HTR-8/SVneo (cell line): ENCODE results near the gene VAMP2.

Experiments used
- DNase-seq: peaks from one replicate; pipeline ENCODE4 v3.0.0; 2011; ENCODE audit warnings: low spot score, mixed read lengths; ENCODE audit not compliant: insufficient read length
- FAIRE-seq: peaks from 2 replicates; lab custom pipeline; 2011; peaks lifted over from hg19 to GRCh38; lab: Jason Lieb, UNC

Gene VAMP2, protein sequence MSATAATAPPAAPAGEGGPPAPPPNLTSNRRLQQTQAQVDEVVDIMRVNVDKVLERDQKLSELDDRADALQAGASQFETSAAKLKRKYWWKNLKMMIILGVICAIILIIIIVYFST

DNA sequence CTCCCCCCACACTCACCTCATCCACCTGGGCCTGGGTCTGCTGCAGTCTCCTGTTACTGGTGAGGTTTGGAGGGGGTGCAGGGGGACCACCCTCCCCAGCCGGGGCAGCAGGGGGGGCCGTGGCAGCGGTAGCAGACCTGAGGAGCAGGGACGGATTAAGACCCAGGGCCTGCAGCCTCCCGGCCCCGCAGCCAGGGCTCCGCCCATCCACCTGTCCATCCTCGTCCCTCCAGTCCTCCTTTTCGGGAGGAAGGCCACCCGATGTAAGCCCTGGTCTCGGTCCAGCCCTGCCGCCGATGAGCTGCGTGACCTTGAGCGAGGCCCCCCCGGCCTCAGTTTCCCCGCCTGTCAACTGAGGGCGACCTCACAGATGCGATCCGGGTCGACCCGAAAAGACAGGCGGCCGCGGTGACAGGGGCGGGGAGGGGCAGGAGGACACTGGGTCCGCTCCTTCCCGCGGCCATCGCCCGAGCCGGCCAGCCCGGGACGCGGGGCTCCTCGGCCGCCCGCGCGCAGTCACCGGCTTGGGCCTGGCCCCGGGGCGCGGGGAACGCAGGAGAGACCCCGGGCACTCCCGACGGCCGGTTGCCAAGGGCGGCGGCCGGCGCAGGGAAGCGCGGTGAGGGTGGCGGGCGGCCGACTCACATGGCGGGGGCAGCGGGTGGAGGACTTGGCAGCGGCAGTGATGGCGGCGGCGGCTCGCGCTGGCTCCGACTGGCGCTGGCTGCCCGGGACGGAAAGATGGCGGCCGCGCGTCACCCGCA, at the start of gene VAMP2:
Gene VAMP2 (minus strand): TSS at position 716 of the 764 bp plus-strand sequence. CDS start 69 bp downstream, at position 647.
- DNase-seq (no peak), FAIRE-seq (peak; percentile 88)

DNA sequence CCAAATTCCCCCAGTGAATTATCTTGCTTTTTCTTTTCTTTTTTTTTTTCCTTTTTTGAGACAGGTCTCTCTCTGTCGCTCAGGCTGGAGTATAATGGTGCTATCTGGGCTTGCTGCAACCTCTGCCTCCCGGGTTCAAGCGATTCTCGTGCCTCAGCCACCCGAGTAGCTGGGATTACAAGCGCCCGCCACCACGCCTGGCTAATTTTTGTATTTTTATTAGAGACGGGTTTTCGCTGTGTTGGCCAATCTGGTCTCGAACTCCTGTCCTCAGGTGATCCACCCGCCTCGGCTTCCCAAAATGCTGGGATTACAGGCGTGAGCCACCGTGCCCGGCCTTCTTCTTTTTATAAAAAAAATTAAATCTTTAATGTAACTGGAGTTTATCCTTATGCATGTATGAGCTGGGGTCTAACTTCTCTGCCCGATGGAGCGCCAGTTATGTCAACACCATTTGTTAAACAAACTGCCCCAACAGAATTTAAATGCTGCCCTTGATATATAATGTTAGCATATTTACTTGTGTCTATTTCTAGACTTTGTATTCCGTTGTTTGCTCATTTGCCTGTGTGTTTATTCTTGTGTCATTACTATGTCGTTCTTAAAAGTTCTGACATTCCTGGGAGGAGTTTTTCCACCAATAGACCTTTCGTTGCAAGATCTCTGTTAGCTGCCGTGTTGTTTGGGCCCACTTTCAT, 48.2 kb upstream of the VAMP2 start:
- DNase-seq, result no peak
- FAIRE-seq, result no peak

DNA sequence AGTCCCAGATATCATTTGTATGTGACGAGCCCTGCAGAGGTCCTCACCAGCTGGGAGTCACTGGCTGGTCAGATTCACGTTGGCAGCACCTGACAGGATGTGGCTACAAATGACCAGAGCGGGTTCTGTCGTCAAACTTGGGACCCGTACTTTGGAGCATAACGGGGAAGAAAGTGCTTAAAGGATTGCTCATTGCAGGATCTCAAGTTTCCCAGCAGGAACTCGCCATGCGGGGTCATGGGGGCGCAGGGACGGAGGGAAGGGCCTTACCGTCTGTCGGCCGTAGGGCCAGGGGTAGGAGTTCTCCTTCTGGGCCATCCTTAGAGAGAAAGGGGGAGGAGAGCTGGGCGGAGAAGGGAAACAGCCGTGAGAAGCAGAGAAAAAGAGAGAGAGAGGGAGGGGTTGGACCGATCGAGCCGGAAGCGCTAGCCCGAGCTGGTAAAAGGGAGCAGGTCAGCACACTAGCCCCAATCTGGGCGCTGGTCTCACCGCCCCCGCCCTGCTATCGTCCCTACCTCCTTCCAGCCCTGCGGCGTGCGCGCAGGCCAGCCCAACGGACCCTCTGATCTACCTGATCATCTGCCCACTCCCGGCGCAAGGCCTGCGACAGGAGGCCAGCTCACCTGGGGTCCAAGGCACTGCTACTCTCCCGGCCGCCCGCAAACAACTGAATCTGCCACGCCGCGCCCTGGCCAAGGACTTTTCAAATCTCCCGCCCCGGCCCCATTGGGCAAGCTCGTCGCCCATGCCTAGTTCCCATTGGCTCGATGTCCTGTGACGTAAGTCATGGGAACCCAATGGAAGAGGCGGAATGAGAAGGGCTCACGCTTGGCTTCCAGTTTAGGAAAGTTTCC, 47.4 kb upstream of the VAMP2 start, which contains the start of gene AURKB:
Gene AURKB (minus strand): TSS at position 669 of the 854 bp plus-strand sequence. CDS start 351 bp downstream, at position 318.
- peak; percentile 98 for DNase-seq
- peak; percentile 73 for FAIRE-seq

DNA sequence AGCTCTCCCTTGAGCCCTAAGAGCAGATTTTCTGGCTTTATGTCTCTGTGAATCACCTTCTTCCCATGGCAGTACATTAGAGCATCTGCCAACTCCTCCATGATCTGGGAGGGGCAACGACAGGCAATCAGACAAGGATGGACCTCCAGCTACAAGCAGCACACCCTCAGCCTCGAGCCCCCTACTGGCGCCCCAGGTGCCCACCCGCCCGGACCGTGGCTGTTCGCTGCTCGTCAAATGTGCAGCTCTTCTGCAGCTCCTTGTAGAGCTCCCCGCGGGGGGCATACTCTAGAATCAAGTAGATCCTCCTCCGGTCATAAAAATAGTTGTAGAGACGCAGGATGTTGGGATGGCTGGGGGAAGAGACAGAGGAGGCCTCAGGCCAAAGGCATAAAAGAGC, 43.8 kb upstream of the VAMP2 start:
- DNase-seq (no peak), FAIRE-seq (no peak)

DNA sequence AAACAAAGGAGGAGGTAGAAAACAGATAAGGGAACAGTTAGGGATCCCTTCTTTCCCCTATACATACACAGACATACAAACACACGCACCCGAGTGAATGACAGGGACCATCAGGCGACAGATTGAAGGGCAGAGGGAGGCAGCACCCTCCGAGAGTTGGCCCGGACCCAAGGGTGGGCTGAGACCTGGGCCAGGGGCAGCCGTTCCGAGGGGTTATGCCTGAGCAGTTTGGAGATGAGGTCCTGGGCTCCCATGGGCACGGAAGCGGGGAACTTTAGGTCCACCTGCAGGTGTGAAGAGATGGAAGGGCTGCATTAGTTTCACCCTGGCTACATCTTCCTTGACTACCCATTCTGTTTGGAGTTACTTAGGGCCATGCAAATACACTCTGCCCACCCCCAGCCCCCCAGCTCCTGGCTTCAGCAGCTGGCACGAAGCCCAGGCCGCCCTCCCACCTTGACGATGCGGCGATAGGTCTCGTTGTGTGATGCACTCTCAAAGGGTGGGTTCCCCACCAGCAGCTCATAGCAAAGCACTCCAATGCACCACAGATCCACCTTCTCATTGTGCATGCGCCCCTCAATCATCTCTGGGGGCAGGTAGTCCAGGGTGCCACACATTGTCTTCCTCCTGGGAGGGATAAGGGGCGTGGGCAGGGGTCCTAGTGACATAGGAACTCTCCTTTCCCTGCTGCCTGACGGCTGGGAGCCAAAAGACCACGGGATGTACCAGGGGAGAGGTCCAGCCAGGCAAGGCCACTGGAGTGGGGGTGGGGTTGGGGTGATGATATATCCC, 42.2 kb upstream of the VAMP2 start:
- no peak for FAIRE-seq
- DNase-seq, result no peak

DNA sequence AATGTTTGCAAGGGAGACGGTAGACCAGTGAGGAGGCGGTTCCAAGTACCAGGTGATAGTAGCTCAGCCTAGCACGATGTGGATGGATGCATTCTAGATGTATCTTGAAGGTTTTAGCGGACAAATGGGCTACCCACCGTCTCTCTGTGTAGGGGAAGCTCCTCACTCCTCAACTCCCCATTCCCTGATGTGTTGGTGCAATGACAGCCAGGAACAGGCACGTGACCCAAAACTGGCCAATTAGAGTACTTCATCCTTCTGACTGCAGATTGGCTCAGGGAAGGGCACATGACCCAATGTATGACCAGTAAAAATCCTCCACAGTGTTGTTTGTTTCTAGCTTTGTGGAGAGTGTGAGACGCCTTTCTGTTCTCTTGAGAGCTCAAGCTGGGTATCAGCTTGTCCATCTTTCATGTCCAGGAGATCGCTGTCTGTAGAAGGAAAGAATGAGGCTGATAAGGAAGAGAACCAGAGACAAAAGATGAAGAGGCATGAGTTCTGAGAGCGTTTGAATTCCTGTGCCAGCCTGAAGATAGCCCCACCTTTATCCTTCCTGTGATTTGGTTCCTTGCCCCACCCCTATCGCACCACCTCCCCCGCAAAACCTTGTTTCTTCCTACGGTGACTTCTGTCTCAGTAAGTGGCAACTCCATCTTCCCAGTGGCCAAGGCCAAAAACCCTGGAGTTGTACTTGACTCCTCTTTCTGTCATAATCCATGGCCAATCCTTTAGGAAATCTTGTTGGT, 29.5 kb upstream of the VAMP2 start:
- peak; percentile 81 for FAIRE-seq

DNA sequence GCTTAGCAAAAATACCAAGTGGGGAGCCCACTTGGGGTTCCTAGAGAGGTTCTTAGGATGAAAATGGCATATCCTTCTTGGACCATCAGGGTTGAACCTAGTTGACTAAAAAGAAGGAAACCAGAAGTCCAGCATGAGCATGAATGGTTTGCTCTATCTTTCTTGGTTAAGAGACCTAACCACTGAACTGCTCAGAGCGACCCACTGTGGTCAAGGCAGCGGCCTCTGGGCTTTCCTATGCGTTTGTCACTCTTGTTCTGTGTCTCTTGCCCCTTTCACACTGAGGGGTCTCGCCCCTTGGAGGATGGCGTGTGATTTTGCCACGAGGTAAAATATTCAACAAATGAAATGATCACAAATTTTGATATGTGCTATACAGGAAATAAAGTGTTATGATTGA, 27.8 kb upstream of the VAMP2 start:
- DNase-seq, result no peak
- no peak for FAIRE-seq

More for the DNA sequence above, 29.5 kb upstream of the VAMP2 start:
- DNase-seq, result peak; percentile 86

DNA sequence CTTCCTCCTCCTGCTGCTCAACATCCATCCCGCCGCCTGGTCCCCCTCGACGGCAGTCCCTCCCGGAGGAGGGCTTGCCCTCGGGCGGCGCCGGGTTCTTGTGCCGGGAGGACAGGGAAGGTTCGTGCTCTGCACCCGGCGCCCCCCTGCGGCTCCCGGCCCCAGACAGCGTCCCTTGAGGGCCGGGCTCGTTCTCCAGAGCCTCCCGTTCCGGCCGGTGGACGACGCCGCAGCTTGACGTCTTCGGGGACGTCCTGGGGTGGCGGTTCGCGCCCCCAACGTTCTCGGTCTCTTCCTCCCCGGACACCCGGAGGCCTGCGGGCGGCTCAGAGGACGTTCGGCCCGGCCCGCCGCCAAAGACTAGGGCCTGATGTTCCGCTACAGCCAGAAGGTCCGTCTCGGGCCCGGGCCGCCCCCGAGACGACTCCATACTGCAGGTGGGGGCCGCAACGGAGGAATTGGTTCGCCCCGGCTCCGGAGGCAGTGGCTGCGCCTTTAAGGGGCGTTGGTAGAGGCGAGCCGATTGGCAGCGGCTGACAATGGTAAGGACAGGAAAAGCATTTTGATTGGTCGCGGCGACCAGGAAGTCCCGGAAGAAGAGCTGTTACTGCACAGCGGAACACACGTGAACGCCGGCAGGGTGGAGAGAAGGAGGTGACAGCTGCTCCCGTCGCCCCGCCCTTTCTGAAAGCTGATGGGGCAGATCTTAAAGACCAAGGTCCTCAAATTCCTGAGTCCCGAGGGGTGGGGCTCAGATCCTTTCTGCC, 27.1 kb upstream of the VAMP2 start, which contains the start of gene BORCS6:
Gene BORCS6 (minus strand): TSS at position 470 of the 767 bp plus-strand sequence. CDS start 40 bp downstream, at position 430.
- DNase-seq, result peak; percentile 96
- FAIRE-seq, result peak; percentile 83

DNA sequence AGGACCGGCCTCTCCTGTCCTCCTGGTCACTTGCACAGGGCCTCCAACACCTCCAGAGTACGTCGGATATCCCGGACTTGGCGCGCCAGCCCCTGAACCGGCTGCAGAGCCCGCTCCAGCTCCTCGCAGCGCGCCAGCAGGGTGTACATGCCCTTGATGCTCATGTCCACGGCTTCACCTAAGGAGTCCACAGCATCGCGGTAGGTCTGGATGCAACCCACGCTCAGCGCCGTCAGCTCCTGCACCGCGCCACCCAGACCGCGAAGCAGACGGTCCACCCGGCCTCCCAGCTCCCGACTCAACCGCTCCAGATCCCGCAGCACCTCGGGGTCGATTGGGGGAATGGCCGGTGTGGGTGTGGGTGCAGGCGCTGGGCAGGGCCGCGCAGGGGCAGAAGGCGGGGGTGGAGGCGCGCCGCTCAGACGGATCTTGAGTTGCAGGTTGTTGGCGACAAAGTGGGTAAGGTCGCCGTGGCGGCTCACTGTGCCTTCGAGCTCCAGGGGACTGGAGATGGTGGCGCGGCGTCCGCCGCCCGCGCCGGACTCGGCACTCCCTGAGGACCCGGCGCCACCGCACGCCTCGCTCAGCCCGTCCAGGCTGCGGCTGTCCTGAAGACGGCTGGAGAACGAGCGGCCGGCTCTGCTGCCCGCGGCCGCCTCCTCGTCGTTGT, 26.4 kb upstream of the VAMP2 start:
- DNase-seq (no peak), FAIRE-seq (no peak)

DNA sequence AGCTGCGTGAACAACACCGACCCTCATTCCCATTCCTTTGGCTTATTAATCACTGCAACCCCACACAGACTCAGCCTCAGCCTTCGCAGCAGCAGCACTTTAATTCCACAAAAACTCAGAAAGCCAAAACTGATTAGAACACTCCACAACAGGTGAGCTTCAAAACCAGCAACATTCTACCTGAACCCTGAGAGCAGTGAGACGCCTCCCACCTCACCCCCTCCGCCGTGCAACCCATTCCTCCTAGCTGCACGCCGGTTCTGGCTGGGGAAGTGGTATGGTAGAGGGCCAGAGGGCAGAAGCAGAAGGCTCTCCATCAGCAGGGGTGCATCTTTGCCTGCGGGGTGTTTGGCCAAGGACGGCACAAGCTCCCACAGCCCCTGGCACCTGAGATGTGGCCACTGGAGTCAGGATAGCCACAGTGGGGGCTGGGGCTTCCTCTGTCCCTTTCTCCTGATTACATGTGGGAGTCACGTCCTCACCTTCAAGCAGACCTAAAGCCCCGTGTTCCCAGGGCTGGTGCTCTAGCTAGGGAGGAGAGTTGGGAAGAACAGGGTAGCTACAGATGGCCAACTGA, 25.6 kb upstream of the VAMP2 start:
- DNase-seq (no peak), FAIRE-seq (no peak)

DNA sequence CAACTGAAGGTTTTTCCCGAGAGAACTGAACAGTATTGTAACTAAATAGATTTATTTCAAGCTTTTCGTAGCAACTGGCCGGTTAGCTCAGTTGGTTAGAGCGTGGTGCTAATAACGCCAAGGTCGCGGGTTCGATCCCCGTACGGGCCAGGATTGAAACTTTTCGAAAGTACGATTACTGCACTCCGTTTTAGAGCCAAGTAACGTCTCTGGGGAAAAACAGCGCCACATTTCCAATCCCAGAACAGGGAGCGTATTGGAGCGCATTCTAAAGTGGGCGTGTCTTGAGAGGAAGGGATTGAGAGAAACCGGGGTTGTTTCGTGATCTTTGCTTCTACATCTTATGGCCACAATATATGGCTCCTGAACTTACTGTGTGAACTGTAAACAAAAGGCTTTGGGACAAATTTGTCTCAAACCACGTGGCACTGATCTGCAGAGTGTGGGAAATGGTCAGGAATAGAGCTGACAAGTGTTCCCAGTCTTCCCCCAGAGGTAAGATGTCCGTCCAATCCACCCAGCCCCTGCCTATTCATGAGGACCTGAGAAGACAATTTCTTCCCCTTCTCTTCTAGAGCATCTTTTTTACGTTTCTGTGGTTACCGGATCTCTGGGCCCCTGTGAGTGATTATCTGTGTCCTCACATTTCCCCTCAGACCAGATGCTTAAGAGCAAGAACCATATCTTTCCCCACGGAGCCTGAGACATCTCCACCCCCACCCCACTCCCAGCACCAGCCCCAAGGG, 24.9 kb upstream of the VAMP2 start:
- FAIRE-seq (peak; percentile 28), DNase-seq (peak; percentile 84)

DNA sequence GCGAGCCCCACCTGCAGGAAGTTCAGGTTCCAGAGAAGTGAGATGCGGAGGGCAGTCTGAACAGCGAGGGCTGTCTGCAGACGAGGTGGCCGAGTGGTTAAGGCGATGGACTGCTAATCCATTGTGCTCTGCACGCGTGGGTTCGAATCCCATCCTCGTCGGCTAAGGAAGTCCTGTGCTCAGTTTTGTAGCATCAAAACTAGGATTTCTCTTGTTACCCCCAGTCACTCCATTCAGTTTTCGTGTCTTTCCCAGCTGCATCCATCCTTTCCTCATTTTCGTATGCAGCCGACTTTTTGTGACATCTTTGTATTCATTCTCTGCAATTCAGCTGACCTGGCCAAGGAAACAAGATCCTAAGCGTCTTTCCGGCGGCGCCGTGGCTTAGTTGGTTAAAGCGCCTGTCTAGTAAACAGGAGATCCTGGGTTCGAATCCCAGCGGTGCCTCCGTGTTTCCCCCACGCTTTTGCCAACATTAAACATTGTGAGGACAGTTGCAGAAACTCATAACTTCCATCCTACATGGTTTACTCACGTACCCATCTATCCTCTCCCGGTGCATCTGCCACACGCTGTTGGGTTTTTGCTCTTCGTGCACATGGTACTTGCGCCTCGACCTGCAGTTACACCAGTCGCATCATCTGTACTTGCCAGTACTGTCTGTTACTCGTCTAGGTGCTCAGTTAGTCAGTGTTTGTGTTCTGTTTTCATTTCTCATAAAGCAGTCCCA, 24.2 kb upstream of the VAMP2 start:
- DNase-seq, result peak; percentile 83
- peak; percentile 59 for FAIRE-seq

DNA sequence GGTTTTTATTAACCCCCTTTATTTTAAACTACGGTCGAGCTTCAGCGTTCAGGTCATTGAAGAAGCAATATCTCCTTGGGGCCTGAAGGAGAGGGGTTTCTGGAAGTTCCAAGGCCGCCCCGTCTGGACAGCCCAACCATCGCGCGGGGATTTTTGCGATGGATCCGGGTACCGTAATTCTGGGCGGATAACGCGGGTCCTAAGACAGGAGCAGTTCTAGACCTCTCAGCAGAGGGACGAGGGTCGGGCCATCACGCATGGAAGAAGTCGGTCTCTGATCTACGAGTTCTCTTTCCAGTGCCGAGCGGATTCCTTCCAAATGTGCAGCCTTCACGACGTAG, 23.7 kb upstream of the VAMP2 start:
- DNase-seq (no peak), FAIRE-seq (no peak)

DNA sequence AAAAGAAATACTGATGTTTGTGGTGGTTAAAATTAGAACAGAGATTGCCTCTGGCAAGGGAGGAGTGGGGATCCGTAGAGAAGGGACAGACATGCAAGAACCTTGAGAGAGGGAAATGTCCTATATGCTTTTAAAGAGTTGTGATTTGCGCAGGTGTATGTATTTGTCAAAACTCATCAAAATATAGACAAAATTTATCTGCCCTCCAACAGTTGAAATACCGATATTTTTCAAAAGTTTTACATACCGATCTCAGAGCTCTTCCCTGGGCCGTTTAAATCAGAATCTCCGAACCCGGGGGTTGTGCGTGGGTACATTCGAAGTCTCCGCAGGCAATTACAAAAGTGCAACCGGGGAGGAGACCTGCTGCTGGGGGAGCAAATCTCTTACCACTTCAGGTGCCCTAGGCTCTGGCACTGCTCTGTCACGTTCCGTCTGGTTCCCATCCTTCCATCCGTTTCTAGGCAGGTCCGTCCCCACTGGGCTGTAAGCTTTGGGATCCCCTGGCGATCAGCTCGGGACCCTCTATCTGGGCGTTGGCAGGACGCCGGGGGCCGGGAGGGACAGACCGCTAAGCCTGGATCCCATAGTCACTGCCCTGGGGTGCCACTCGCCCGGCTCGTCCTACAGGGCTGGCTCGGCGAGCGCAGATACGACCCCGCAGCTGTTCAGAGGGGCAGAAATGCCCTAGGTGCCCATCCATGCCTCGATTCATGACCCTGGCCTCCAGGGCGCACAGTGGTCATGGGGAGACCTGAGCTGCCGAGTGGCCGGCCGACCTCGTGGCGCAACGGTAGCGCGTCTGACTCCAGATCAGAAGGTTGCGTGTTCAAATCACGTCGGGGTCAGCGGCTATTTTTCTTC, 23.1 kb upstream of the VAMP2 start:
- FAIRE-seq (peak; percentile 86), DNase-seq (peak; percentile 82)
